Heart right ventricle (tissue), 16 donors: ENCODE data around the gene KDM5A. TPM values are rescaled to one million over a fixed set of nuclear protein-coding genes. Genes with fewer than 3 reads are reported as not detected.

Experiments
- ATAC-seq, 8 donors: fragments of 200-7000 bp; cut with Tn5 transposase; one replicate each; pipeline ENCODE4 v1.9.1; 2020; ENCODE audit warnings: mild to moderate bottlenecking in 8 of 8, moderate library complexity in 8 of 8, moderate number of reproducible peaks in 1 of 8
- DNase-seq, 2 donors: peaks; one replicate each; pipeline ENCODE4 v3.0.0-alpha.2; 2020
- H3K27ac ChIP-seq, 10 donors: fragments of 200-600 bp; sonication (generic) in 2 of 10; one replicate each; pipeline versions ENCODE4 v1.5.0 to v1.8.0; 2020 to 2022; ENCODE audit warnings: mild to moderate bottlenecking in 3 of 10
- H3K27me3 ChIP-seq, 7 donors: fragments of 200-600 bp; one replicate each; pipeline ENCODE4 v1.8.0; 2021 to 2022; ENCODE audit warnings: mild to moderate bottlenecking in 2 of 7
- H3K36me3 ChIP-seq, 9 donors: fragments of 200-600 bp; sonication (generic) in 1 of 9; one replicate each; pipeline versions ENCODE4 v1.5.0 to v1.8.0; 2020 to 2022; ENCODE audit warnings: mild to moderate bottlenecking in 2 of 9
- H3K4me1 ChIP-seq, 9 donors: fragments of 200-600 bp; sonication (generic) in 1 of 9; one replicate each; pipeline versions ENCODE4 v1.5.0 to v1.8.0; 2020 to 2022; ENCODE audit warnings: mild to moderate bottlenecking in 4 of 9
- H3K4me3 ChIP-seq, 10 donors: fragments of 200-600 bp; sonication (generic) in 2 of 10; one replicate each; pipeline versions ENCODE4 v1.5.0 to v1.8.0; 2020 to 2022; ENCODE audit warnings: mild to moderate bottlenecking in 7 of 10, moderate library complexity in 2 of 10
- H3K9me3 ChIP-seq, 11 donors: fragments of 200-600 bp in 10 of 11; sonication (generic) in 2 of 11; one replicate each; pipeline versions ENCODE4 v1.5.0 to v1.8.0; 2013 to 2022; ENCODE audit warnings: mild to moderate bottlenecking in 2 of 11, control low read depth in 1 of 11, moderate library complexity in 1 of 11
- WGBS, 2 donors: extraction: QIAGEN DNeasy Blood & Tissue Kit; methylation state at CpG; one replicate each; pipeline ENCODE4 v1.1.7; 2013; ENCODE audit warnings: inconsistent platforms in 1 of 2; 5-methylcytosine and 5-hydroxymethylcytosine counted together
- intact Hi-C, 10 donors: fragments of 100-400 bp; cut with DNase I; formaldehyde crosslinking; loops; one replicate each; pipeline versions ENCODE4 v1.11.1 to v1.14.2; 2022
- polyA plus RNA-seq, 2 donors: library from polyadenylated mRNA; stranded (reverse); fragments of 200-250 nt; gene quantifications; one replicate each; pipeline ENCODE4 v1.2.3, GENCODE V29; 2013
- total RNA-seq, 10 donors: library from RNA; stranded (reverse); fragmentation: NEBNext Ultra II Directional in 3 of 10; extraction: Animal tissue kit (Norgen Biotek cat#: 25700) in 3 of 10; gene quantifications; one replicate each; pipeline versions ENCODE4 v1.2.1 to v1.2.4, GENCODE V29; 2021 to 2023
- TF ChIP-seq, protein P1 (sequence below), 9 donors: fragments of 200-600 bp; sonication (generic) in 2 of 9; IDR thresholded peaks; one replicate each; pipeline versions ENCODE4 v1.5.0 to v1.8.0; 2021 to 2022; ENCODE audit warnings: antibody characterized with exemption in 9 of 9, mild to moderate bottlenecking in 5 of 9, moderate library complexity in 1 of 9
- donor health status: Arrhythmogenic right ventricular cardiomyopathy.
- donor health status: ischemic (EF 13 %, LVEDD 7.1; RV severe dilation, severe dysfunction).
- donor health status: healthy with polysubstance abuse.
- donor health status: DM: no; HTN: yes; CAD: no.
- donor health status: DM: no; HTN: no; CAD: no.
- donor health status: ischemic (EF 25% LVEDD 6.9; RV normal size, moderate dysfunction).
- donor health status: ischemic (EF 25% LVEDD 5.7; RV mildly dilated, moderate dysfunction).
- donor health status: healthy.
- donor health status: DM: yes; HTN: yes; CAD: no.
- donor health status: Ischemic cardiomyopathy.
- donor health status: ischemic (EF 35%, LVEDD 5.7; RV mildly dilated, moderate dysfunction).
- donor health status: nonischemic (EF 11% LVEDD 7.7; RV severe dilation, severe dysfunction).
- donor health status: DM: yes; HTN: yes; CAD: no.
- donor health status: PGD.
- donor health status: ischemic (EF 29% LVEDD 5.4; RV normal size, mild dysfunction).
- donor health status: nonischemic (EF 23%, LVEDD 6.1; RV moderate dilation, normal function).

Gene KDM5A
- total and polyA plus RNA-seq, 12 donors = 3.0 to 46.0 (median 33.3) TPM

DNA sequence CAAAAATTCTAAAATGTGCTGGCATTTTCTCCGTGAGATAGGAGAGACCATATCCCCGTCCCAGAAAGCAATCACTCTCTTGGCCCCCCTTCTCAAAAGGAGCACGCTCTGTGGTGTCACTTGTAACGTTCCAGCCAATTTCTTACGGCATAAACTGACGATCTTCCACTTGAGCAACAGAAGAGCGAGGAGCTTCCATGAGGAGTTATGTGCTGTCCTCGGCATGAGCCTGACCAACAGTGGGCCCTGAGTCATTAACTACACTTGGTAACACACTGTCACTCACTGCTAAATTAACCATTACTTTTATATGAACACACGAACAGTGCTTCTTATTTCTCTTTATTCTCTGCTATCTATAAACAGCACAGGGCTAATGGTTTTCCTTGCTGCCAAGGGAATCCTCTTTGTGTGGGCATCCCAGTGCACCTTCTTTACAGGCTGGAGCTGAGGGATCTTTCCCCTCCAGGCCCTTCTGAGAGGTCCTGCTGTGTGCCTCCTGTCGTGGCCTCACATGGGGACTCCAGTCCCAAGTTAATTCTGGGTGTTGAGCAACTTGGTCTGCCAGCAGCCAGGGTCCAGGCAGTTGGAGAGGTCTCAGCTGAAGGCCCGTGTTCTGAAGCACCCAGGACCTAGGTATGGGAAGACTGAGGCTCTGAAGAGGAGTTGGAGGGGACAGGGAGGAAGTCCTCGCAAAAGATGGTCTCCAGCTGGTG is 135.8 kb downstream of the KDM5A start:
- intact Hi-C loops = loop anchor here in 1 of 10 donors (2.0 kb wide), 1 partner anchor 14 kb away; no protein-coding TSS in a partner anchor
- H3K27ac ChIP-seq = no peak overlapping the region
- no peak overlapping the region for H3K4me3 ChIP-seq
- TF ChIP-seq, protein P1, sequence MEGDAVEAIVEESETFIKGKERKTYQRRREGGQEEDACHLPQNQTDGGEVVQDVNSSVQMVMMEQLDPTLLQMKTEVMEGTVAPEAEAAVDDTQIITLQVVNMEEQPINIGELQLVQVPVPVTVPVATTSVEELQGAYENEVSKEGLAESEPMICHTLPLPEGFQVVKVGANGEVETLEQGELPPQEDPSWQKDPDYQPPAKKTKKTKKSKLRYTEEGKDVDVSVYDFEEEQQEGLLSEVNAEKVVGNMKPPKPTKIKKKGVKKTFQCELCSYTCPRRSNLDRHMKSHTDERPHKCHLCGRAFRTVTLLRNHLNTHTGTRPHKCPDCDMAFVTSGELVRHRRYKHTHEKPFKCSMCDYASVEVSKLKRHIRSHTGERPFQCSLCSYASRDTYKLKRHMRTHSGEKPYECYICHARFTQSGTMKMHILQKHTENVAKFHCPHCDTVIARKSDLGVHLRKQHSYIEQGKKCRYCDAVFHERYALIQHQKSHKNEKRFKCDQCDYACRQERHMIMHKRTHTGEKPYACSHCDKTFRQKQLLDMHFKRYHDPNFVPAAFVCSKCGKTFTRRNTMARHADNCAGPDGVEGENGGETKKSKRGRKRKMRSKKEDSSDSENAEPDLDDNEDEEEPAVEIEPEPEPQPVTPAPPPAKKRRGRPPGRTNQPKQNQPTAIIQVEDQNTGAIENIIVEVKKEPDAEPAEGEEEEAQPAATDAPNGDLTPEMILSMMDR (IDR thresholded peaks at IDR 0.05) = no peak
- no peak for DNase-seq
- peaks cover 0 to 4% (median 0%) of the 10 kb centered on the region in 11 donors for H3K9me3 ChIP-seq
- H3K4me1 ChIP-seq = no peaks in the 10 kb centered on the region
- WGBS, 2 donors = 85 to 89% methylated on average over 12 of the region's 12 CpGs
- H3K27me3 ChIP-seq = peaks cover 0 to 14% (median 0%) of the 10 kb centered on the region in 7 donors
- no peaks in the 10 kb centered on the region for H3K36me3 ChIP-seq
- ATAC-seq = no peak

DNA sequence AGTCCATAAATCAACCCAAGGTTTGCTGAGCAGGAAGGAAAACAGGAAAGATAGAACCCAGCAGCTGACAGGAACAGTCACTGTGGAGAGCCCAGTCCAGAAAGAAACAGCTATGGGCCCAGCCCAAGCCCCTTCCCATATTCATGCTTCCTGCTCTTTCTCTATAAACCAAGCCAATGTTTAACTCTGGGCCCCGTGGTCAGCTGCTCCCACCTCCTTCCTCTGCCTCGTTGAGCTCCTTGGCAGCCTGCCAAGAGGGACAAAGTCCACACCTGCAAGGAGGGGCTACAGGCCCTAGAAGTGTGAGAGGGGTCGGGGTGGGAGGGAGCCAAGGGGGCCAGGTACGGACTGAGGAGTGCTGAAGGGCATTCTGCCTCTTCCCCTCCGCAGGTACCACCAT is 136.5 kb downstream of the KDM5A start:
- DNase-seq (no peak), ATAC-seq (no peak)
- peaks cover 0 to 10% (median 3%) of the 10 kb centered on the region in 11 donors for H3K9me3 ChIP-seq
- no peaks in the 10 kb centered on the region for H3K36me3 ChIP-seq
- no peak overlapping the region for H3K27ac ChIP-seq
- H3K27me3 ChIP-seq = peaks cover 0 to 10% (median 0%) of the 10 kb centered on the region in 7 donors
- WGBS, 2 donors = 45 to 52% methylated on average over 5 of the region's 5 CpGs
- TF ChIP-seq, protein P1 (IDR thresholded peaks at IDR 0.05) = no peak
- intact Hi-C loops = loop anchor here in 1 of 10 donors (2.0 kb wide), 1 partner anchor 14 kb away; no protein-coding TSS in a partner anchor
- no peak overlapping the region for H3K4me3 ChIP-seq
- no peaks in the 10 kb centered on the region for H3K4me1 ChIP-seq

DNA sequence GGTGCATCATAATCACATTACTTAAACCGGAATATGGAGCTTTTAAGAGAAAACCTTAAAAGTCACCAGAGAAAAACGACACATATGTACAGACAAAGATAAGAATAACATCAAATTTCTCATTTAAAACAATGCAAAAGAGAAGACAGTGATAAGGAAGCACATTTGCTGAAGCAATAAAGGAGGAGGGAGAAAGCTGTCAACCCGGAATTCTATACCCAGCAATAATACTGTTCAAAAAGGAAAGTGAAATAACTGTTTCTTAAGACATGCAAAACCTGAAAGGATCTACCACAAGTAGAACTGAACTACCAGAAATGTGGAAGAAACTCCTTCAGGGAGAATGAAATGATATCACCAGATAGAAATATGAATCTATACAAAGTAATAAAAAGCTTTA is 141.8 kb downstream of the KDM5A start:
- Histone ChIP-seq H3K4me1 (no peaks in the 10 kb centered on the region), H3K27me3 (no peaks in the 10 kb centered on the region), H3K9me3 (peaks cover 0 to 25% (median 7%) of the 10 kb centered on the region in 11 donors), H3K36me3 (no peaks in the 10 kb centered on the region), H3K27ac (no peak overlapping the region), H3K4me3 (no peak overlapping the region)
- TF ChIP-seq, protein P1 (IDR thresholded peaks at IDR 0.05) = no peak
- DNase-seq = no peak
- WGBS, 2 donors = 86 to 87% methylated on average over 3 of the region's 3 CpGs
- intact Hi-C loops = no loop called here
- no peak for ATAC-seq

DNA sequence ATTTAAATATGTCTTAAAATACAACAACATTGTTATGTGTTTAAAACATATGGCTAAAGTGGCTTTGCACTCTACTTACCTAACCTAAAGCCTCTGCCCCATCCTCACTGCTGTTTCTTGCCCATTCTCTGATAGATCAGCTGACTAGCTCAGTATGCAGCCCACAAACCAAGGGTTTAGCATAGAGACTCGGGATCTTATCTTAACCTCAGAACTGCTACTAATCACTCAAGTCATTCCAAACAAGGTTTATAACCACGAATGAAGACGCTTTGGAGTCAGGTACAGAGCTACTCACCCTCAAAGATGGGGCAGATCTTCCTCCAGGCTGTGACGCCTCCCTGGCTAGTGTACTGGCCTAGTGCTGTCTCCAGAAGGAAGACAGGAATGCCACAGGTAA is 145.7 kb downstream of the KDM5A start:
- Histone ChIP-seq H3K27me3 (no peaks in the 10 kb centered on the region), H3K36me3 (no peaks in the 10 kb centered on the region), H3K27ac (no peak overlapping the region), H3K4me1 (no peaks in the 10 kb centered on the region), H3K9me3 (peaks cover 0 to 24% (median 7%) of the 10 kb centered on the region in 11 donors), H3K4me3 (no peak overlapping the region)
- WGBS, 2 donors = 69 to 77% methylated on average over 4 of the region's 4 CpGs
- TF ChIP-seq, protein P1 (IDR thresholded peaks at IDR 0.05) = no peak
- ATAC-seq (no peak), DNase-seq (no peak)
- intact Hi-C loops = no loop called here
